ENCODE results near the gene ELOVL6. TPM values are rescaled to one million over a fixed set of nuclear protein-coding genes. Genes with fewer than 3 reads are reported as not detected.

ELOVL6 gene
- total and polyA plus RNA-seq, 9 of the 15 experiments (the other 6 are each of a cell fraction or from before 2014, with no cell fraction given), result 18.3 to 82.6 (median 46.0) TPM

- TF ChIP-seq ZNF398 (CRISPR knock-in tag; IDR thresholded peaks at IDR 0.05) (no peak), ZNF197 (CRISPR knock-in tag; IDR thresholded peaks at IDR 0.05; ENCODE audit: low read depth) (0 out of 2 replicates have a peak, but pooled peaks have one; percentile 29), RAD51 (IDR thresholded peaks at IDR 0.05; ENCODE audit: borderline replicate concordance, low read depth) (0 out of 2 replicates have a peak, but pooled peaks have one; percentile 27), SMAD3 (CRISPR knock-in tag; conservative IDR thresholded peaks at IDR 0.05) (no peak), ZBTB7A (IDR thresholded peaks at IDR 0.05; ENCODE audit: borderline replicate concordance, control insufficient read depth, low read depth, low read length) (peak; percentile 86; the same call in 1 of the 2 replicates), HCFC1 (IDR thresholded peaks at IDR 0.05; ENCODE audit: low read depth, low read length) (peak; percentile 33), ZNF280A (IDR thresholded peaks at IDR 0.05; ENCODE audit: low read depth, partially characterized antibody) (no peak), ZNF280B (CRISPR knock-in tag; IDR thresholded peaks at IDR 0.05) (no peak), ZEB2 (IDR thresholded peaks at IDR 0.05) (peak; percentile 68; the same call in 1 of the 2 replicates), MTF1 (CRISPR knock-in tag; IDR thresholded peaks at IDR 0.05; ENCODE audit: borderline replicate concordance) (no peak), ZNF76 (CRISPR knock-in tag; IDR thresholded peaks at IDR 0.05; ENCODE audit: borderline replicate concordance) (no peak), TFE3 (CRISPR knock-in tag; IDR thresholded peaks at IDR 0.05) (no peak), MYNN (IDR thresholded peaks at IDR 0.05) (peak; percentile 79), MYNN (CRISPR knock-in tag; IDR thresholded peaks at IDR 0.05) (no peak), HMGXB4 (CRISPR knock-in tag; IDR thresholded peaks at IDR 0.05) (no peak), GMEB1 (CRISPR knock-in tag; IDR thresholded peaks at IDR 0.05) (no peak)
These were observed at the start of gene ELOVL6 (continued) for GRCh38 chr4:110198435-110199416.
